ENCODE measurements around the gene IL18BP.

The IL18BP gene

DNA sequence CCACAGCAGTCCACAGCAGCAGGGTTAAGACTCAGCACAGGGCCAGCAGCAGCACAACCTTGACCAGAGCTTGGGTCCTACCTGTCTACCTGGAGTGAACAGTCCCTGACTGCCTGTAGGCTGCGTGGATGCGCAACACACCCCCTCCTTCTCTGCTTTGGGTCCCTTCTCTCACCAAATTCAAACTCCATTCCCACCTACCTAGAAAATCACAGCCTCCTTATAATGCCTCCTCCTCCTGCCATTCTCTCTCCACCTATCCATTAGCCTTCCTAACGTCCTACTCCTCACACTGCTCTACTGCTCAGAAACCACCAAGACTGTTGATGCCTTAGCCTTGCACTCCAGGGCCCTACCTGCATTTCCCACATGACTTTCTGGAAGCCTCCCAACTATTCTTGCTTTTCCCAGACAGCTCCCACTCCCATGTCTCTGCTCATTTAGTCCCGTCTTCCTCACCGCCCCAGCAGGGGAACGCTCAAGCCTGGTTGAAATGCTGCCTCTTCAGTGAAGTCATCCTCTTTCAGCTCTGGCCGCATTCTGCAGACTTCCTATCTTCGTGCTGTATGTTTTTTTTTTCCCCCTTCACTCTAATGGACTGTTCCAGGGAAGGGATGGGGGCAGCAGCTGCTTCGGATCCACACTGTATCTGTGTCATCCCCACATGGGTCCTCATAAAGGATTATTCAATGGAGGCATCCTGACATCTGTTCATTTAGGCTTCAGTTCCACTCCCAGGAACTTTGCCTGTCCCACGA is 3.3 kb downstream of the IL18BP start:
- Mint-ChIP-seq H3K4me1 (peaks cover 30% of the 10 kb centered on the region), H3K9me3 (no peaks in the 10 kb centered on the region), H3K36me3 (ENCODE audit: low read depth) (peaks cover 32% of the 10 kb centered on the region), H3K27me3 (ENCODE audit: low read depth) (no peaks in the 10 kb centered on the region), H3K4me3 (no peak overlapping the region), H3K27ac (peak overlapping the region; percentile 79 to 86 (median 83))
- TF ChIP-seq, protein P1, sequence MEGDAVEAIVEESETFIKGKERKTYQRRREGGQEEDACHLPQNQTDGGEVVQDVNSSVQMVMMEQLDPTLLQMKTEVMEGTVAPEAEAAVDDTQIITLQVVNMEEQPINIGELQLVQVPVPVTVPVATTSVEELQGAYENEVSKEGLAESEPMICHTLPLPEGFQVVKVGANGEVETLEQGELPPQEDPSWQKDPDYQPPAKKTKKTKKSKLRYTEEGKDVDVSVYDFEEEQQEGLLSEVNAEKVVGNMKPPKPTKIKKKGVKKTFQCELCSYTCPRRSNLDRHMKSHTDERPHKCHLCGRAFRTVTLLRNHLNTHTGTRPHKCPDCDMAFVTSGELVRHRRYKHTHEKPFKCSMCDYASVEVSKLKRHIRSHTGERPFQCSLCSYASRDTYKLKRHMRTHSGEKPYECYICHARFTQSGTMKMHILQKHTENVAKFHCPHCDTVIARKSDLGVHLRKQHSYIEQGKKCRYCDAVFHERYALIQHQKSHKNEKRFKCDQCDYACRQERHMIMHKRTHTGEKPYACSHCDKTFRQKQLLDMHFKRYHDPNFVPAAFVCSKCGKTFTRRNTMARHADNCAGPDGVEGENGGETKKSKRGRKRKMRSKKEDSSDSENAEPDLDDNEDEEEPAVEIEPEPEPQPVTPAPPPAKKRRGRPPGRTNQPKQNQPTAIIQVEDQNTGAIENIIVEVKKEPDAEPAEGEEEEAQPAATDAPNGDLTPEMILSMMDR (IDR thresholded peaks at IDR 0.05; ENCODE audit: unreplicated experiment in 3 of 3): no peak

DNA sequence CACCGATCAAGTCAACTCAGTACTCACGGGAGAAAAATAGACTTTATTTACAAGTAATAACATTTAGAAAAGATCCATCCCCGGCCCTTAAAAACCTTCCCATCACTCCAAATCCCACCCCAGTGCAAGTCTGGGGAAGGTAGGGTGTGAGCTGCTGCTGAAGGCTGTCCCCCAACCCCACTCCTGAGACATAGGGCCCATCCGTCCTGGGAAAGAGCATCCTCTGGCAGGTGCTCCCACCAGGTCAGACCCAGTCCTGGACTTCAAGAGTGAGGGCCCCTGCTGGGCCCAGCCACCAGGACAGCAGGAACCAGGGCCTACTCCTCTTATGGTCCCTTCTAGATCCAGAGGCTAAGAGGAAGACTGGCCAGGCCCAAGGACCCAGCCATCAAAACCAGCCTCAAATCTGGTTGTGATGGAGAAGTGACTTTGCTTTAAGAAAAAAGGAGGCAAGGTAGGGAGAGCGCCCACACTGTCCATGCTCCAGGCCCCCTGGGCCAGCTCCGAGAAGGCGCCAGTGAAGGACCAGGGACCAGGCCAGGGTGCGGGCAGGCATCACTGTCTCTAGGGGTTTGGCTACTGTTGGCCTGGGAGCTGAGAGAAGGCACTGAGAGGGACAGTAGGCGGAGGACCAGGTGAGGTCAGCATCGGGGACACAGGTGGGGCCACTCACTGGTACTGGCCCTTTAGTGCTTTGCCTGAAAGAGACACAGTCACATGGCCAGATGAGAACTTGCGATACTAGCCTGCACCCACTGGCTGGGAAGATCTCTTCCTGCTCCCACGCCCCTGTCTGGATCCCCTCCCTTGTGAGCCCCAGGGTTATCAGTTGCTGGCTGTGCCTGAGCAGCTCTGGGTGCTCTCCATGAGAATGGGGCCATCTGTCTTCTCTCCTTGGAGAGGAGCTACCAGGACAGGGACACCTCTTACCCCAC is 4.4 kb downstream of the IL18BP start:
- peak overlapping the region; percentile 79 to 86 (median 83) for H3K27ac Mint-ChIP-seq
- no peaks in the 10 kb centered on the region for H3K9me3 Mint-ChIP-seq
- H3K27me3 Mint-ChIP-seq (ENCODE audit: low read depth): no peaks in the 10 kb centered on the region
- H3K36me3 Mint-ChIP-seq (ENCODE audit: low read depth): peaks cover 43% of the 10 kb centered on the region
- peaks cover 28% of the 10 kb centered on the region for H3K4me1 Mint-ChIP-seq
- TF ChIP-seq, protein P1 (IDR thresholded peaks at IDR 0.05; ENCODE audit: unreplicated experiment in 3 of 3): no peak
- no peak overlapping the region for H3K4me3 Mint-ChIP-seq

DNA sequence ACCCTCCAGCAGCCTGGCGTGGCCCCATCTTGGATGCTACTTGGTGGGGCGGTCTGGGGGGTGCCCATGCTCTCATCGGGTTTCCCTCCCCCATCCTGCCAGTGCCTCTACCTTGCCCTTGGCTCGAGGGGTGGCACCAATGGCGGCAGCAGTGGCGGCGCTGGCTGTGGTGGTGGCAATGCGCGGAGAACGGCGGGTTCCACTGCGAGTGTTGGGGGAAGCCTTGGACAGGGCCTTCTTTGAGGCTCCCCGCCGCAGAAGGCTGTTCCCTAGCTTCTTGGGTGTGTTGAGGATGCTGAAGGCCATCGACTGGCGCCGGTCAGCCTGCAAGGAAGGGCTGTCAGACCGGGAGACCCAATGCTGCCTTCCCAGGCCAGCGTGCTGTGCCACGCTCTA is 5.1 kb downstream of the IL18BP start:
- H3K27ac Mint-ChIP-seq: peak overlapping the region in 1 of 3 experiments; percentile 79
- peaks cover 26% of the 10 kb centered on the region for H3K4me1 Mint-ChIP-seq
- H3K27me3 Mint-ChIP-seq (ENCODE audit: low read depth): no peaks in the 10 kb centered on the region
- H3K9me3 Mint-ChIP-seq: no peaks in the 10 kb centered on the region
- H3K36me3 Mint-ChIP-seq (ENCODE audit: low read depth): peaks cover 50% of the 10 kb centered on the region
- H3K4me3 Mint-ChIP-seq: no peak overlapping the region
- TF ChIP-seq, protein P1 (IDR thresholded peaks at IDR 0.05; ENCODE audit: unreplicated experiment in 3 of 3): no peak

DNA sequence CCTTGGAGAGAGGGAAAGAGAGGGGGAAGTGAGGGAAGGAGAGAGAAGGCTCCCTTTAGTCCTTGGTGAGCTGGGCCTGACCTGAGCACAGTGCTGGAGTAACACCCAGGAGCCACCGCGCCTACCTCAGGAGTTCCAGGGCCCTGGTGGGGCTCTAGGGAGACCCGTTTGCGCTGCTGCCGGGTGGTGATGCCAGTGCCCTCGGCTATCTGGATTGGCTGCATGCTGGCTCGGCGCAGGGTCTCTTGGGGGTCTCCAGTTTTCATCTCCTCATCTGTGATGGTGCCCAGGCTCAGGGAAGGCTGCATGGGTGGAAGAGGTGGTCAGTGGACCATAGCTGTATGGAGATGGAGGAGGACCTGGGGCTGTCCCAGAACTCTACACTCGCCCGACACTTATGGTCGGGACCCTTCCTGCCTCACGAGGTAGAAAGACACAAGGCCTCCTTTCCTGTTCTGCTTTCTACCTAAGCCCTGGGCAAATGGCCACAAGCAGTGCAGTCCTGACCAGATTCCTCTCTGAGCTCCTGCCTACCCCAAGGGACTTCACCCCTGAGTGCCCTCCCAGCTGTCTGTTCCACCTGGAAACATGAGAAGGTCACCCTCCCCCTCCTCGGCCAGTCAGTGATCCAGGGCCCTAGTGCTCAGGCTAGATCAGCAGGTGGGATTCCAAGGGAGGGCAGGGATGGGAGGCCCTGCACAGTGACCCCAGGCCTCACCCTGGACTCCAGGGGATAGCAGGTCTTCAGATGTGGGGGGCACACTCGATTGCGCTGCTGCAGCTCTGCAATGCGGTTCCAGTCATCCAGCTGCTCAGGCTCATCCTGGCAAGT is 6.0 kb downstream of the IL18BP start:
- H3K9me3 Mint-ChIP-seq: no peaks in the 10 kb centered on the region
- peaks cover 55% of the 10 kb centered on the region for H3K36me3 Mint-ChIP-seq (ENCODE audit: low read depth)
- H3K4me3 Mint-ChIP-seq: no peak overlapping the region
- H3K27me3 Mint-ChIP-seq (ENCODE audit: low read depth): no peaks in the 10 kb centered on the region
- TF ChIP-seq, protein P1 (IDR thresholded peaks at IDR 0.05; ENCODE audit: unreplicated experiment in 3 of 3): no peak
- H3K4me1 Mint-ChIP-seq: peaks cover 17% of the 10 kb centered on the region
- peak overlapping the region in 1 of 3 experiments; percentile 33 for H3K27ac Mint-ChIP-seq

DNA sequence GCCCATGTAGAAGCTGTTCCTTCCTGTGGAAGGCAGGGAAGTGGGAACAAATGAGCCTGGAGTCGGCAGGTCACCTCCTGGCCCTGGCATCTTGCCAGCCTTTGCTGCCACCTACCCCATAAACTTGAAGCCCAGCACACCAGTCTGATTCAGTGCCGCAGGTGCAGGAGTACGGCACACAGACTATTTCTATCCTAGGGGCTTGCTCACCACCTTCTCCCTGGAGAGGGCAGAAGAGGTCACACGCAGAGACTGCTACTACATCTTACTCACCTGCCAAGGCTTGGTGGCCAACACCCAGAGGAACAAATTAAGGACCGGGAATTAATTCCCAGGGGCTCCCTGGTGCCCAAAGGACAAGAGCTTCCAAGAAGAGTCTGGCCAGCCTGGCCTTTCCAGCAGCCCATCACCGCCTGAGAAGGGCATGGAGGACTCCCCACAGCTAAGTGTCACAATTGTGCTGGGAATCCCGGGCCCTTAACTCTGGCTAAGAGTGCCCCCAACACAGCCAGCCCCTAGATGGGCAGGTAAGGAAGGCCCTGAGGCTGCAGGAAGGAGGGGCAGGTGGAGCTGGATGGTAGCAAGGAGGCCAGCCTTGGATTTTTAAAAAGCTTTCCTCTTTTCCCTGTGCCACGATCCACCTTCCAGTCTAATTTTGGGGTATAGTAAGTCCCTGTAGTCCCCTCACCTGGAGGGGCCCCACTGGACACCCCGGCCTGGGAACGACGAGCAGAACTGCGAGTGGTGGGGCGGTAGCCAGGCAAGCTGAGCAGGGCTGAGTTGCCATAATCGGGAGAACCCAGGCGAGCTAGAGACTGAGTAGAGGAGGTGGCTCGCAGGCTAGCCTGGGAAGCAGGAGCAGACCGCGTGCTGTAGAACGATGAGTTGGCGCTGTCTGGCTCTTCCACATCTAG is 6.9 kb downstream of the IL18BP start:
- Mint-ChIP-seq H3K27me3 (ENCODE audit: low read depth) (no peaks in the 10 kb centered on the region), H3K4me3 (no peak overlapping the region), H3K9me3 (no peaks in the 10 kb centered on the region), H3K27ac (peak overlapping the region in 2 of 3 experiments; percentile 24 to 28), H3K36me3 (ENCODE audit: low read depth) (peaks cover 62% of the 10 kb centered on the region), H3K4me1 (peaks cover 15% of the 10 kb centered on the region)
- TF ChIP-seq, protein P1 (IDR thresholded peaks at IDR 0.05; ENCODE audit: unreplicated experiment in 3 of 3): no peak

Measured in nephron (organoid).